SK-N-SH (cell line): ENCODE results near the gene PACSIN2.

Source experiments
- CHD2 ChIP-seq: fragments of 150-350 bp; IDR thresholded peaks from 2 replicates; pipeline ENCODE4 v1.6.1; 2018; ENCODE audit warnings: low read length; ENCODE audit not compliant: partially characterized antibody
- CTCF ChIP-seq: fragments of 200-600 bp; sonication (generic); IDR thresholded peaks from 2 replicates; pipeline ENCODE4 v1.6.1; 2017; ENCODE audit warnings: antibody characterized with exemption, mild to moderate bottlenecking, moderate library complexity
- ELF1 ChIP-seq: IDR thresholded peaks from 2 replicates; pipeline ENCODE4 v1.4.0; 2012
- EP300 ChIP-seq, 2 experiments: IDR thresholded peaks; 2 replicates each; pipeline versions ENCODE4 v1.4.0 to v1.6.1; 2012; ENCODE audit warnings: borderline replicate concordance in 1 of 2, low read depth in 1 of 2, low read length in 1 of 2
- JUND ChIP-seq: IDR thresholded peaks from 2 replicates; pipeline ENCODE4 v1.4.0; 2012
- MAX ChIP-seq: IDR thresholded peaks from 2 replicates; pipeline ENCODE4 v1.4.0; 2012; ENCODE audit warnings: low read depth
- NRF1 ChIP-seq: IDR thresholded peaks from 2 replicates; pipeline ENCODE4 v1.6.1; 2012; ENCODE audit warnings: low read depth, mild to moderate bottlenecking, low read length
- POLR2AphosphoS5 ChIP-seq: IDR thresholded peaks from 2 replicates; pipeline ENCODE4 v1.6.1; 2012; ENCODE audit warnings: low read depth, low read length
- REST ChIP-seq: IDR thresholded peaks from 2 replicates; pipeline ENCODE4 v1.6.1; 2012; ENCODE audit warnings: mild to moderate bottlenecking, low read depth, low read length, moderate library complexity
- RXRA ChIP-seq: IDR thresholded peaks from 2 replicates; pipeline ENCODE4 v1.4.0; 2012; ENCODE audit warnings: low read depth, mild to moderate bottlenecking, borderline replicate concordance
- SMC3 ChIP-seq: IDR thresholded peaks from 2 replicates; pipeline ENCODE4 v1.6.1; 2012; ENCODE audit warnings: low read depth, low read length, improper control_type of control experiment
- YY1 ChIP-seq: IDR thresholded peaks from 2 replicates; pipeline ENCODE4 v1.4.0; 2012; ENCODE audit warnings: low read depth, mild to moderate bottlenecking
- ZBTB33 ChIP-seq: IDR thresholded peaks from 2 replicates; pipeline ENCODE4 v1.4.0; 2012; ENCODE audit warnings: low read depth, borderline replicate concordance

DNA sequence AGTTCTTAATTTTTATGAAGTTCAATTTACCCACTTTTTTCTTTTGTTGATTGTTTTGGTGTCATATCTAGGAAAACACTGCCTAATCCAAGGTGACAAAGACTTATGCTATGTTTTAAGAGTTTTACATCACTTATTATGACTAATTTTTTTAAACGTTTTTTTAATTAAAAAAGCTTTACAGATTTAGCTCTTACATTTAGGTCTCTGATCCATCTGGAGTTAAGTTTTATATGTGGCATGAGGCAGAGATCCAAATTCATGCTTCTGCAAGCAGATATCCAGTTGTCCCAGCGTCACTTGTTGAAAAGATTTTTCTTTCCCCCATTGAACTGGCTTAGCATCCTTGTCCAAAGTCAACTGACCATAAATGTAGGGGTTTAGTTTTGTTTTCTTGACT, 72.6 kb downstream of the PACSIN2 start:
- TF ChIP-seq POLR2AphosphoS5 (no peak), CTCF (no peak), EP300 (IDR thresholded peaks at IDR 0.05; ENCODE audit: borderline replicate concordance in 1 of 2, low read depth in 1 of 2, low read length in 1 of 2) (no peak), MAX (no peak), JUND (no peak), ELF1 (no peak), RXRA (no peak), NRF1 (no peak), YY1 (no peak), REST (no peak), SMC3 (no peak), CHD2 (no peak), ZBTB33 (no peak)
